GM19468 (cell line): ENCODE data around the gene STK24.

Experiments
- ATAC-seq: cut with Tn5 transposase; IDR thresholded peaks from one replicate; pipeline ENCODE4 v1.9.1; 2021; ENCODE audit warnings: mild to moderate bottlenecking, moderate library complexity, moderate number of reproducible peaks; ENCODE audit not compliant: unreplicated experiment; ENCODE audit errors: extremely low read depth

STK24 gene

GRCh38 chr13:98398581-98398980 lies 178.3 kb downstream of the STK24 start:
- ATAC-seq: no peak

- no peak for ATAC-seq
Observed at GRCh38 chr13:98397861-98398260, 179.0 kb downstream of the STK24 start.

GRCh38 chr13:98397221-98397620 lies 179.7 kb downstream of the STK24 start:
- ATAC-seq: no peak

GRCh38 chr13:98396071-98396710 lies 180.7 kb downstream of the STK24 start:
- no peak for ATAC-seq
